Upper lobe of left lung (tissue), 6 donors: ENCODE measurements around the gene VPS13D. TPM values are rescaled to one million over a fixed set of nuclear protein-coding genes. Genes with fewer than 3 reads are reported as not detected.
A peak's percentile ranks its signal among the peaks of the same experiment; 100 is the strongest.

Source experiments
- ATAC-seq, 2 donors: fragments of 200-7000 bp; cut with Tn5 transposase; one replicate each; pipeline ENCODE4 v1.9.1; 2022; ENCODE audit warnings: mild to moderate bottlenecking in 2 of 2, moderate library complexity in 2 of 2; ENCODE audit not compliant: low FRiP score in 2 of 2
- DNase-seq, 2 donors: peaks; one replicate each; pipeline ENCODE4 v3.0.0-alpha.2; 2019 to 2020
- H3K27ac ChIP-seq, 4 donors: fragments of 200-600 bp; sonication (generic); one replicate each; pipeline ENCODE4 v1.5.1; 2016 to 2019
- H3K27me3 ChIP-seq, 4 donors: fragments of 200-600 bp; sonication (generic); one replicate each; pipeline ENCODE4 v1.5.1; 2017 to 2019
- H3K36me3 ChIP-seq, 4 donors: fragments of 200-600 bp; sonication (generic); one replicate each; pipeline ENCODE4 v1.5.1; 2016 to 2019
- H3K4me1 ChIP-seq, 4 donors: fragments of 200-600 bp; sonication (generic); one replicate each; pipeline ENCODE4 v1.5.1; 2018 to 2019
- H3K4me3 ChIP-seq, 4 donors: fragments of 200-600 bp; sonication (generic); one replicate each; pipeline ENCODE4 v1.5.1; 2017 to 2019; ENCODE audit warnings: mild to moderate bottlenecking in 2 of 4, moderate library complexity in 1 of 4
- H3K9me3 ChIP-seq, 4 donors: fragments of 200-600 bp; sonication (generic); one replicate each; pipeline ENCODE4 v1.5.1; 2018 to 2019
- CTCF ChIP-seq, 6 experiments: fragments of 450-650 bp in 4 of 6; fragments of 200-600 bp in 2 of 6; sonication (generic) in 2 of 6; IDR thresholded peaks; one replicate each; pipeline ENCODE4 v1.5.1; 2016 to 2019; ENCODE audit warnings: antibody characterized with exemption in 6 of 6
- EP300 ChIP-seq, 4 donors: sonication (generic); formaldehyde crosslinking; IDR thresholded peaks; one replicate each; pipeline ENCODE4 v1.5.1; 2017; ENCODE audit warnings: antibody characterized with exemption in 4 of 4, control low read depth in 2 of 4
- POLR2A ChIP-seq, 4 donors: fragments of 450-650 bp; IDR thresholded peaks; one replicate each; pipeline ENCODE4 v1.5.1; 2016 to 2017; ENCODE audit warnings: antibody characterized with exemption in 4 of 4, mild to moderate bottlenecking in 2 of 4
- POLR2AphosphoS5 ChIP-seq, 2 donors: sonication (generic); formaldehyde crosslinking; IDR thresholded peaks; one replicate each; pipeline ENCODE4 v1.5.1; 2017; ENCODE audit warnings: antibody characterized with exemption in 2 of 2
- WGBS, 2 donors: methylation state at CpG; one replicate each; pipeline ENCODE4 v1.1.5; 2017 to 2018; 5-methylcytosine and 5-hydroxymethylcytosine counted together
- total RNA-seq, 6 donors: library from RNA; depleted of rRNA in 4 of 6; stranded (reverse); fragments of >200 nt in 4 of 6; gene quantifications; one replicate each; pipeline versions ENCODE4 v1.1.0 to v1.2.1, GENCODE V29; 2016 to 2021
- donor health status: DM: no; HTN: no; CAD: no; lungs with moderate emphysema.
- donor health status: DM: no; HTN: yes; CAD: no; lungs with severe emphysema.

Gene VPS13D
- total RNA-seq, 6 donors from 2014 or later: 54.9 to 181 (median 87.9) TPM

- Histone ChIP-seq H3K27ac (peak overlapping the region in 1 of 4 donors; percentile 3), H3K27me3 (no peaks in the 10 kb centered on the region)
These were observed 207.8 kb downstream of the VPS13D start for GRCh38 chr1:12437629-12438028.

GRCh38 chr1:12438349-12438924, 208.6 kb downstream of the VPS13D start:
- peaks cover 44 to 49% (median 45%) of the 10 kb centered on the region in 4 donors for H3K4me1 ChIP-seq
- no peaks in the 10 kb centered on the region for H3K27me3 ChIP-seq
- ATAC-seq (no peak), DNase-seq (no peak)
- peaks cover 0 to 5% (median 0%) of the 10 kb centered on the region in 4 donors for H3K36me3 ChIP-seq
- no peaks in the 10 kb centered on the region for H3K9me3 ChIP-seq
- TF ChIP-seq EP300 (IDR thresholded peaks at IDR 0.05) (no peak), POLR2A (IDR thresholded peaks at IDR 0.05) (no peak), POLR2AphosphoS5 (IDR thresholded peaks at IDR 0.05) (no peak), CTCF (IDR thresholded peaks at IDR 0.05) (no peak)
- H3K4me3 ChIP-seq: no peak overlapping the region
- peak overlapping the region in 2 of 4 donors; percentile 3 to 36 for H3K27ac ChIP-seq
- WGBS, 2 donors: 62 to 74% methylated on average over 7 of the region's 7 CpGs

More at GRCh38 chr1:12437629-12438028, 207.8 kb downstream of the VPS13D start:
- TF ChIP-seq CTCF (IDR thresholded peaks at IDR 0.05) (no peak), POLR2A (IDR thresholded peaks at IDR 0.05) (no peak), EP300 (IDR thresholded peaks at IDR 0.05) (no peak), POLR2AphosphoS5 (IDR thresholded peaks at IDR 0.05) (no peak)
- Histone ChIP-seq H3K4me1 (peaks cover 52 to 57% (median 53%) of the 10 kb centered on the region in 4 donors), H3K9me3 (no peaks in the 10 kb centered on the region), H3K36me3 (peaks cover 0 to 8% (median 0%) of the 10 kb centered on the region in 4 donors), H3K4me3 (no peak overlapping the region)
- 74 to 77% methylated on average over 2 of the region's 2 CpGs for WGBS, 2 donors
- no peak for DNase-seq
- ATAC-seq: no peak

- H3K9me3 ChIP-seq: no peaks in the 10 kb centered on the region
- peaks cover 0 to 5% (median 0%) of the 10 kb centered on the region in 4 donors for H3K36me3 ChIP-seq
- ATAC-seq (no peak), DNase-seq (no peak)
- TF ChIP-seq POLR2AphosphoS5 (IDR thresholded peaks at IDR 0.05) (no peak), POLR2A (IDR thresholded peaks at IDR 0.05) (no peak)
- H3K27me3 ChIP-seq: no peaks in the 10 kb centered on the region
- no peak overlapping the region for H3K4me3 ChIP-seq
- peaks cover 38 to 43% (median 39%) of the 10 kb centered on the region in 4 donors for H3K4me1 ChIP-seq
- H3K27ac ChIP-seq: peak overlapping the region in 1 of 4 donors; percentile 36
- WGBS, 2 donors: 67 to 75% methylated on average over 5 of the region's 5 CpGs
These were observed 209.2 kb downstream of the VPS13D start for GRCh38 chr1:12439073-12439472.

GRCh38 chr1:12441414-12442105, 211.7 kb downstream of the VPS13D start:
- Histone ChIP-seq H3K9me3 (no peaks in the 10 kb centered on the region), H3K27me3 (no peaks in the 10 kb centered on the region), H3K27ac (no peak overlapping the region), H3K36me3 (peaks cover 0 to 5% (median 0%) of the 10 kb centered on the region in 4 donors), H3K4me3 (no peak overlapping the region), H3K4me1 (peaks cover 13 to 18% (median 16%) of the 10 kb centered on the region in 4 donors)
- DNase-seq (no peak), ATAC-seq (no peak)
- WGBS, 2 donors: 70 to 78% methylated on average over 7 of the region's 7 CpGs
- no peak for TF ChIP-seq POLR2A (IDR thresholded peaks at IDR 0.05)
- no peak for TF ChIP-seq CTCF (IDR thresholded peaks at IDR 0.05)
- TF ChIP-seq EP300 (IDR thresholded peaks at IDR 0.05): no peak
- no peak for TF ChIP-seq POLR2AphosphoS5 (IDR thresholded peaks at IDR 0.05)

GRCh38 chr1:12442217-12442616, 212.4 kb downstream of the VPS13D start:
- Histone ChIP-seq H3K4me3 (no peak overlapping the region), H3K4me1 (peaks cover 8 to 11% (median 10%) of the 10 kb centered on the region in 4 donors), H3K36me3 (peaks cover 0 to 5% (median 0%) of the 10 kb centered on the region in 4 donors), H3K27me3 (no peaks in the 10 kb centered on the region), H3K27ac (no peak overlapping the region), H3K9me3 (no peaks in the 10 kb centered on the region)
- TF ChIP-seq POLR2AphosphoS5 (IDR thresholded peaks at IDR 0.05): no peak
- TF ChIP-seq CTCF (IDR thresholded peaks at IDR 0.05): no peak
- no peak for TF ChIP-seq POLR2A (IDR thresholded peaks at IDR 0.05)
- TF ChIP-seq EP300 (IDR thresholded peaks at IDR 0.05): no peak
- WGBS, 2 donors: 84 to 95% methylated on average over 1 of the region's 1 CpG
- ATAC-seq: no peak
- DNase-seq: no peak
